Ammon's horn (tissue), 1 donor: ENCODE data around the gene C16orf92.
A peak's percentile ranks its signal among the peaks of the same experiment; 100 is the strongest.

Source experiments
- DNase-seq: peaks from one replicate; pipeline ENCODE4 v3.0.0-alpha.2; 2016; ENCODE audit warnings: low spot score

C16orf92 gene

GRCh38 chr16:29989111-29989858 is 33.7 kb upstream of the C16orf92 start:
- no peak for DNase-seq

- no peak for DNase-seq
Measured at GRCh38 chr16:29990034-29990433, 33.0 kb upstream of the C16orf92 start.

GRCh38 chr16:29990883-29991570 is 32.0 kb upstream of the C16orf92 start:
- DNase-seq = no peak

GRCh38 chr16:29991571-29991904 is 31.5 kb upstream of the C16orf92 start:
- DNase-seq = no peak

GRCh38 chr16:29992344-29992967 is 30.5 kb upstream of the C16orf92 start:
- no peak for DNase-seq

- no peak for DNase-seq
Measured at GRCh38 chr16:29993191-29993902, 29.7 kb upstream of the C16orf92 start.

- no peak for DNase-seq
Measured at GRCh38 chr16:29993903-29994599, 28.9 kb upstream of the C16orf92 start.

GRCh38 chr16:29994600-29995323 is 28.2 kb upstream of the C16orf92 start:
- DNase-seq = peak; percentile 59

- DNase-seq = peak; percentile 83
Measured at GRCh38 chr16:29995324-29995910, 27.6 kb upstream of the C16orf92 start, which contains the start of gene HIRIP3. HIRIP3 (minus strand) TSS chr16:29995617; CDS start chr16:29995605, 12 bp downstream.

GRCh38 chr16:29995911-29996765 is 26.9 kb upstream of the C16orf92 start, which contains the start of gene INO80E:
INO80E (plus strand) TSS chr16:29996241; CDS start chr16:29996311, 70 bp downstream.
- DNase-seq = peak; percentile 99

- DNase-seq = no peak
Measured at GRCh38 chr16:29996766-29997250, 26.2 kb upstream of the C16orf92 start.

- no peak for DNase-seq
Measured at GRCh38 chr16:29999605-30000004, 23.4 kb upstream of the C16orf92 start.

GRCh38 chr16:30000735-30001631 is 22.0 kb upstream of the C16orf92 start:
- no peak for DNase-seq

- no peak for DNase-seq
Measured at GRCh38 chr16:30002614-30003346, 20.2 kb upstream of the C16orf92 start.

GRCh38 chr16:30003670-30004423 is 19.2 kb upstream of the C16orf92 start:
- DNase-seq = no peak

- no peak for DNase-seq
Measured at GRCh38 chr16:30004424-30004776, 18.6 kb upstream of the C16orf92 start.

GRCh38 chr16:30004811-30005242 is 18.2 kb upstream of the C16orf92 start:
- DNase-seq = no peak
